ENCODE results near the gene CFAP99.

DNA sequence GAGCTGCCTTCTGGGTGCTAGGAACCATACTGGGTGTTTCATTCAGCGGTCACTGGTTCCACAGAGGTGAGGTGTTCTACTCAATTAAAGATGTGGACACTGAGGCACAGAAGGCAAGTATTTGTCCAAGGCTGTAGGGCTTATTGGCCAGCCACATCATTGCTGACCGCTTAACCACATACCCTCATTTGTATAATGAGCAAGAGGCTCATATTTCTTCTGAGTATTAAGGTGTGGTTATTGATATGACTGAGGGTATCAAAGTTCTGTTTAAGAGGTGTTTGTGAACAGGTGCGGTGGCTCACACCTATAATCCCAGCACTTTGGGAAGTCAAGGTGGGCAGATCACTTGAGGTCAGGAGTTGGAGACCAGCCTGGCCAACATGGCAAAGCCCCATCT lies 64.5 kb downstream of the CFAP99 start:
- TF ChIP-seq ZBTB7A (IDR thresholded peaks at IDR 0.05; ENCODE audit: low read depth) (no peak), EP300 (IDR thresholded peaks at IDR 0.05; ENCODE audit: borderline replicate concordance) (no peak)
- TF ChIP-seq, protein P1, sequence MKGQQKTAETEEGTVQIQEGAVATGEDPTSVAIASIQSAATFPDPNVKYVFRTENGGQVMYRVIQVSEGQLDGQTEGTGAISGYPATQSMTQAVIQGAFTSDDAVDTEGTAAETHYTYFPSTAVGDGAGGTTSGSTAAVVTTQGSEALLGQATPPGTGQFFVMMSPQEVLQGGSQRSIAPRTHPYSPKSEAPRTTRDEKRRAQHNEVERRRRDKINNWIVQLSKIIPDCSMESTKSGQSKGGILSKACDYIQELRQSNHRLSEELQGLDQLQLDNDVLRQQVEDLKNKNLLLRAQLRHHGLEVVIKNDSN (IDR thresholded peaks at IDR 0.05), result no peak
